Adrenal gland (tissue), 12 donors: ENCODE data around the gene KRTAP21-1. TPM values are rescaled to one million over a fixed set of nuclear protein-coding genes. Genes with fewer than 3 reads are reported as not detected.
A peak's percentile ranks its signal among the peaks of the same experiment; 100 is the strongest.

ENCODE experiments used
- DNase-seq, 7 donors: peaks; one replicate each; pipeline ENCODE4 v3.0.0-alpha.2; 2019 to 2020
- H3K27ac ChIP-seq, 5 donors: fragments of 200-600 bp; sonication (generic) in 4 of 5; 1 replicate in 3 of 5; 2 replicates in 2 of 5; pipeline versions ENCODE4 v1.5.1 to v1.8.0; 2016 to 2020; ENCODE audit warnings: mild to moderate bottlenecking in 1 of 5
- H3K27me3 ChIP-seq: fragments of 200-600 bp; 2 replicates; pipeline ENCODE4 v1.8.0; 2021
- H3K36me3 ChIP-seq, 2 donors: fragments of 200-600 bp; replicated peaks in 1 of 2; 1 replicate in 1 of 2; 2 replicates in 1 of 2; pipeline versions ENCODE4 v1.5.1 to v1.8.0; 2018 to 2022
- H3K4me1 ChIP-seq, 2 donors: fragments of 200-600 bp; replicated peaks in 1 of 2; 1 replicate in 1 of 2; 2 replicates in 1 of 2; pipeline versions ENCODE4 v1.5.1 to v1.8.0; 2018 to 2021
- H3K4me3 ChIP-seq, 4 donors: fragments of 200-600 bp; sonication (generic) in 3 of 4; one replicate each; pipeline ENCODE4 v1.5.1; 2016 to 2018
- H3K9me3 ChIP-seq, 3 donors: fragments of 200-600 bp; sonication (generic) in 1 of 3; replicated peaks in 1 of 3; 1 replicate in 2 of 3; 2 replicates in 1 of 3; pipeline versions ENCODE4 v1.5.1 to v1.8.0; 2016 to 2021
- CTCF ChIP-seq, 6 experiments: fragments of 450-650 bp in 4 of 6; fragments of 200-600 bp in 2 of 6; sonication (generic) in 1 of 6; IDR thresholded peaks; 1 replicate in 5 of 6; 2 replicates in 1 of 6; pipeline versions ENCODE4 v1.5.1 to v1.8.0; 2016 to 2021; ENCODE audit warnings: antibody characterized with exemption in 6 of 6, mild to moderate bottlenecking in 2 of 6, moderate library complexity in 1 of 6
- POLR2A ChIP-seq, 2 donors: fragments of 450-650 bp; IDR thresholded peaks; one replicate each; pipeline ENCODE4 v1.6.1; 2017; ENCODE audit warnings: antibody characterized with exemption in 2 of 2, mild to moderate bottlenecking in 2 of 2, moderate library complexity in 1 of 2
- WGBS, 4 donors: extraction: QIAGEN DNeasy Blood & Tissue Kit in 2 of 4; methylation state at CpG; one replicate each; pipeline versions ENCODE4 v1.1.5 to v1.1.7; 2013 to 2017; 5-methylcytosine and 5-hydroxymethylcytosine counted together
- intact Hi-C, 2 donors: fragments of 100-400 bp; cut with DNase I; formaldehyde crosslinking; loops; one replicate each; pipeline versions ENCODE4 v1.14.1 to v1.15.0; 2022 to 2023
- polyA plus RNA-seq, 3 donors: library from polyadenylated mRNA; stranded (reverse); fragments of 200-250 nt in 2 of 3; fragments of 350-450 nt in 1 of 3; fragmentation: Illumina TruSeq in 1 of 3; extraction: RNeasy Lipid Tissue Mini Kit (QIAGEN cat#74804) in 1 of 3; gene quantifications; one replicate each; pipeline ENCODE4 v1.2.3, GENCODE V29; 2013 to 2014
- total RNA-seq, 9 donors: library from RNA; depleted of rRNA in 4 of 9; stranded (reverse); fragments of >200 nt in 4 of 9; fragments of 120-200 nt in 1 of 9; fragmentation: NEBNext Ultra II Directional in 1 of 9; extraction: Animal tissue kit (Norgen Biotek cat#: 25700) in 1 of 9; gene quantifications; one replicate each; pipeline versions ENCODE4 v1.1.0 to v1.2.4, GENCODE V29; 2013 to 2023
- donor health status: healthy with polysubstance abuse.
- donor health status: Bipolar disorder and iron deficiency.
- donor health status: DM: yes; HTN: yes; CAD: no.
- donor health status: DM: no; HTN: no; CAD: no.
- donor health status: DM: no; HTN: no; CAD: no.
- donor health status: DM: yes; HTN: yes; CAD: no.

The KRTAP21-1 gene
- total and polyA plus RNA-seq, 12 donors = not detected

GRCh38 chr21:30740462-30740861, 14.8 kb downstream of the KRTAP21-1 start:
- Histone ChIP-seq H3K27ac (no peak overlapping the region), H3K4me3 (no peak overlapping the region), H3K9me3 (peaks cover 0 to 4% (median 0%) of the 10 kb centered on the region in 3 donors), H3K4me1 (no peaks in the 10 kb centered on the region), H3K27me3 (no peaks in the 10 kb centered on the region), H3K36me3 (no peaks in the 10 kb centered on the region)
- intact Hi-C loops = no loop called here
- WGBS, 4 donors = 73 to 97% (median 86%) methylated on average over 2 of the region's 2 CpGs
- no peak for DNase-seq
- TF ChIP-seq POLR2A (IDR thresholded peaks at IDR 0.05) (no peak), CTCF (IDR thresholded peaks at IDR 0.05) (no peak)

- DNase-seq = no peak
- Histone ChIP-seq H3K27ac (no peak overlapping the region), H3K36me3 (no peaks in the 10 kb centered on the region), H3K4me1 (no peaks in the 10 kb centered on the region), H3K4me3 (no peak overlapping the region), H3K27me3 (no peaks in the 10 kb centered on the region), H3K9me3 (peaks cover 0 to 7% (median 0%) of the 10 kb centered on the region in 3 donors)
- 39 to 71% (median 63%) methylated on average over 1 of the region's 1 CpG for WGBS, 4 donors
- TF ChIP-seq POLR2A (IDR thresholded peaks at IDR 0.05) = no peak
- TF ChIP-seq CTCF (IDR thresholded peaks at IDR 0.05) = no peak
- intact Hi-C loops = no loop called here
Measured at GRCh38 chr21:30733026-30733425, 22.2 kb downstream of the KRTAP21-1 start.

GRCh38 chr21:30726726-30727125, 28.5 kb downstream of the KRTAP21-1 start:
- Histone ChIP-seq H3K27me3 (no peaks in the 10 kb centered on the region), H3K4me1 (no peaks in the 10 kb centered on the region), H3K36me3 (no peaks in the 10 kb centered on the region), H3K9me3 (no peaks in the 10 kb centered on the region), H3K4me3 (no peak overlapping the region), H3K27ac (peak overlapping the region in 1 of 5 donors; percentile 11)
- no peak for TF ChIP-seq CTCF (IDR thresholded peaks at IDR 0.05)
- no peak for TF ChIP-seq POLR2A (IDR thresholded peaks at IDR 0.05)
- intact Hi-C loops = no loop called here
- 59 to 70% (median 60%) methylated on average over 1 of the region's 1 CpG for WGBS, 4 donors
- DNase-seq = no peak

- no peak overlapping the region for H3K27ac ChIP-seq
- no peak for DNase-seq
- TF ChIP-seq CTCF (IDR thresholded peaks at IDR 0.05) (no peak), POLR2A (IDR thresholded peaks at IDR 0.05) (no peak)
- H3K27me3 ChIP-seq = no peaks in the 10 kb centered on the region
- no peak overlapping the region for H3K4me3 ChIP-seq
- no peaks in the 10 kb centered on the region for H3K36me3 ChIP-seq
- no peaks in the 10 kb centered on the region for H3K4me1 ChIP-seq
- H3K9me3 ChIP-seq = no peaks in the 10 kb centered on the region
- intact Hi-C loops = no loop called here
- WGBS, 4 donors = 72 to 100% (median 91%) methylated on average over 1 of the region's 1 CpG
Measured at GRCh38 chr21:30719401-30719800, 35.8 kb downstream of the KRTAP21-1 start.
